NCI-H748 (cell line): ENCODE measurements around the gene ERBB4.
A peak's percentile ranks its signal among the peaks of the same experiment; 100 is the strongest.

Experiments
- DNase-seq: peaks from one replicate; lab custom pipeline; 2025; ENCODE audit not compliant: unreplicated experiment; lab: John Stamatoyannopoulos, UW

The ERBB4 gene

DNA sequence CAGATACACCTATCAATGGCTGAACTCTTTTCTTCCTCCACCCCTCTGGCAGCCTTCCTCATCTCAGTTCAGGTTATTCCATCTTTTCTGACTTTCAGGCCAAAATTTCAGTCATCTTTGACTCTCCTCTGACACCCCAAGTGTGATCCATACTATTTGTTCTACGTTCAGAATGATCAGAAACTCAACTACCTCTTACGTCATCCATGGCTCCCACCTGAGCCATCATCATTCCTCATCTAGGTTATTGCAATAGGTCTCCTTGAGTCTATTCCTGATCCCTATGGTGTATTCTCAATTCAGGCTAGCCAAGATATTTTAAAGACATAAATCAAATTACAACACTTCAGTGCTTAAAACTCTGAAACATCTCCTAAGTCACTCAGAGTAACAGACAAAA lies 589.7 kb downstream of the ERBB4 start:
- DNase-seq, result no peak

- no peak for DNase-seq
These were observed 591.6 kb downstream of the ERBB4 start for GRCh38 chr2:211946960-211947359.

DNA sequence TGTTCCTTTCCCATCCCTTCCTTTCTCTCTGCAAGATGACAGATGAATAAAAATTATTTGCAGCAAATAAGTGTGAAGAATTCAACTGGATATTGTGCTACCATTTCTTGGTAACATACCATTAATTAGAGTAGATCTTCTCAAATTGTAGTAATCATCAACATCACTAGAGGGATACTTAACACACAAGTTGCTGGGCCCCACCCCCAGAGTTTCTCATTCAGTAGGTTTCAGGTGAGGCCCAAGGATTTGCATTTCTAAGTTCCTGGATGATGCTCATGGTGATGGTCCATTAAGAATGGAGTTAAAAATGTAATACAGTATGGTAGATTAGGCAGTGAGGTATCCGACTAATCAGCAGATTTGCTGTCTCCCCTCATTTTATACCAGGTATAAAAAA lies 594.0 kb downstream of the ERBB4 start:
- DNase-seq, result no peak

DNA sequence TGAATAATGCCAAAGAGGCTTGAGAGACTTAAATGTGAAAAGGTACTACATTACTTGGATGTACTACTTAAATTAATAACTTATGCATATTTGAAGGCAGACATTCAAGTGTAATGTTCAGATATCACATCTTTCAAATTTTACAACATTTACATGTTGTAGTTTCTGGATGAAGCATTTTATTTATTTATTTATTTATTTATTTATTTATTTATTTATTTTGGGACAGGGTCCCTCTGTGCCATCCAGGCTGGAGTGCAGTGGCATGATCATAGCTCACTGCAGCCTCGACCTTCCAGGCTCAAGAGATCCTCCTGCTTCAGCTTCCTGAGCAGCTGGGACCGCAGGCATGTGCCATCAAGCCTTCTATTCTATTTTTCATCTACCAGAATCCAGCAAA lies 596.4 kb downstream of the ERBB4 start:
- no peak for DNase-seq

GRCh38 chr2:211941216-211941747 lies 597.3 kb downstream of the ERBB4 start:
- DNase-seq, result no peak

DNA sequence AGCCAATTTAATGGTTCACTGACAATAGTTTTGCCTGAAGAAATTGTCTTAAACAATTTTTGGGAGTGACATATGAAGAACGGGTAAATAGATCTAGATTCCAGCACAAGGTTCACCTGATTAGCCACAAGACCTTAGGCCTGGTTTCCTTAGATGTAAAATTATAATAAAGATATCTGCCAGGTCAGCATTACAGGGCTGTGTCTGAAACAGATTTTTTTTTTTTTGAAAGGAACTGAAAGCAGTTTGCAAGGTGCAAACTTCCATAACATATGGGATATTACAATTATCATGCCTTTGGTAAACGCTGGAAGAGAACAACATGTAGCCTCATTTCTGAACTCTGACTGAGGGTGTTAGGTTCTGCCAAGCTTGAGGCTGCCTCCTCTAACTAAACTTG lies 599.4 kb downstream of the ERBB4 start:
- no peak for DNase-seq

GRCh38 chr2:211934811-211935210 lies 603.8 kb downstream of the ERBB4 start:
- DNase-seq, result no peak

DNA sequence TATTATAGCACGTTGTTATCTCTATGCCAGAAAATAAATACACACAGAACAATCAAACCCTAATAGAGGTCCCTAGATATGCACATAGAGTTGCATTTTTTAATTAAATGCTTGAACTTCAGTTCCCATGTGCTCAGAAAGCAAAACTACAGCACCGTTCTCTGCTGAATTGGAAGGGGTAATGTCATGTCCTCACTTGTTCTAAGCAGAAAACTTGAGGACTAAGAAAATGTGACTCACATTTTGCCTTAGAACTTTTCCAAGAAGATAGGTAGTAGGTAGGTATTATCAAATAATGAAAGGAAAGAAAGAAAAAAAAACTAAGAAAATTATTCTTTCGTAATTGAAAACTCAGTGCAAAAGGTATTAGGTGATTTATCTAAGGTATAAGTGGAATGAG lies 607.3 kb downstream of the ERBB4 start:
- DNase-seq, result no peak

GRCh38 chr2:211930331-211930730 lies 608.3 kb downstream of the ERBB4 start:
- DNase-seq, result peak; percentile 88

DNA sequence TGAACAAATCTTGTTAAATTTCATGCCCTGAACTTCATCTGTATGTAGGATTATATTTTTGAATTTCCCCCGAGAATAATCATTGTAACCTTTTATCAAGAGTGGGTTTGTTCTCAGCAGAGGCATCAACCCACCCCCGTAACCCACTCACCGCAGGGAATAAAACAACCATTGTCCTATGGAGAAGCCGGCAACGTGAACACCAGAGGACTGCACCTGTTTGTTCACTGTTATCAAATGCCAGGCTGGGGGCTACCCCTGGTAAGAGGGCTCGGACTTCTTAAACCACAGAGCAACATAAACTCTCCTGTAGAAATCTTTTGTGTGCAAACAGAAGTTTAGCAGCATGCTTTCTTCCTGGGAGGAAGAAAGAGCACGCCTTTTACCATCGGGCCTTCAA lies 610.4 kb downstream of the ERBB4 start:
- DNase-seq, result peak; percentile 87

- no peak for DNase-seq
These were observed 615.6 kb downstream of the ERBB4 start for GRCh38 chr2:211923019-211923418.

DNA sequence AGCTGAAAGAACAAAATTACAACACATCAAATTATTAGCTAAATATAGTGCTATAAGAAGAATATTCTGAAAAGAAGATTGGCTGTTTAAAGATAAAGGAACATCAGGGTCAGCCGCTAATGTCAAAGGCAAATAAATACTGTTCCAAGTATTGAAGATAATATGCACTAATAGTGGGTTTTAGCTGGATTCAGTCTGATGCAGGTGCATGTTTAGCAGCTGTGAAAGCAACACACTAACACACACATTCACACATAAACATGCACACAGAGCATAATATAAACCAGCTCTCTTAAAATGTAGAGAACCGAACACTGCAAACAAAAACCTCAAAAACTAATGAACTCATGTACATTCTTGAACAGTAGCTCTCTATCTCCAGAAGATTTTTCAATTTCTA lies 634.6 kb downstream of the ERBB4 start:
- peak; percentile 80 for DNase-seq

- DNase-seq, result peak; percentile 86
These were observed 637.3 kb downstream of the ERBB4 start for GRCh38 chr2:211901226-211901846.

DNA sequence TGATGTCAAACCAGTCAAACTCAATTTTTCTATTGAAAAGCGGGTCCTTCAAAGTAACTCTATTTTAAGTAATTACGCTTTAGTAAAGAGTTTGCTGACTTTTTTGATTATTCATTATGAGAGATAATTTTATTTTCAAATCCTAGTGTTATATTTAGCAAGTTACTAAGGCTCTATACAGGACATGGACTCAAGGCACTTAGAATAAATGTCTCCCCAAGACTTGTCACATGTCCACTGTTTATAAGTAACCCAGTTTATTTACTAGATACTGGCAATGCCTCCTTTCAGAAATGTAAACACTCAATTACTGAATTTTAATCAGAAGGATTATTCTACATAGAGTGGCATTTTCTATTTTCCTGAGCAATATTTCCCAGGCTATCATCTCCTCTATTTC lies 638.1 kb downstream of the ERBB4 start:
- no peak for DNase-seq

- DNase-seq, result peak; percentile 83
These were observed 638.6 kb downstream of the ERBB4 start for GRCh38 chr2:211900000-211900399.

GRCh38 chr2:211898702-211899101 lies 639.9 kb downstream of the ERBB4 start:
- no peak for DNase-seq

DNA sequence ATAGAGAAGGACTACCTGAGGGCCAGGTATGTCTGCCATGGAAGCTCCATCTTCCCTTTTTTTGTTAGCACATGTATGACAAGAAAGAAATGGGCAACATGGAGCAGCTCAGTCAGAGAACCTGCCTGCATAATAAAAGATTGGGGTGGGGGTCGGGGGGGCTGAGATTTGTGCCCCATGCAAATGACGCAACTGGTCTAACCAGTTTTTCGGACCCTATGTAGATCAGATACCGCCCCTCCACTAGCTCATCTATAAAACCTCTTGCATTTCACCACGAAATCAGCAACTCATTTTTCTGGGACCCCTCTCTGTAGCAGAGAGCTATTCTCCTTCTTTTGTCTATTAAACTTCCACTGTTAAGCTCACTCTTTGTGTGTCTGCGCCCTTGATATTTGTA lies 657.2 kb downstream of the ERBB4 start:
- peak; percentile 57 for DNase-seq

DNA sequence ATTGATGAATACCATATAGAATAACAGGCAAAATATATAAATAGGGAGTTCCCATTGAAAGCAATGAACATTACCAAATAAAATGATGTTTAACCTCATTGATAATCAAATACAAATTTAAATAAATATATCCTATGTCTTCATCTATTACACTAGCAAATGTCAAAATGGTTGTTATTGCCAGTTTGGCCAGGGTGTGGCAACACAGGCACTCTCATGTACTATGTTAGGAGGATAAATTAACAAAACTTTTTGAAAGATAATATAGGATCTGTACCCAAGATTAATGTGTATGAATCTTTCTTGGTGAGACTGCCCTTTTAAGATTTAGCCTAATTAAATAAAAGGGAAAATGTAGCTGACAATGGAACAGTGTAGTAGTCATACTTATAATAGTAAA lies 659.3 kb downstream of the ERBB4 start:
- peak; percentile 41 for DNase-seq

GRCh38 chr2:211877061-211877460 lies 661.5 kb downstream of the ERBB4 start:
- no peak for DNase-seq

- DNase-seq, result no peak
These were observed 663.1 kb downstream of the ERBB4 start for GRCh38 chr2:211875488-211875887.

DNA sequence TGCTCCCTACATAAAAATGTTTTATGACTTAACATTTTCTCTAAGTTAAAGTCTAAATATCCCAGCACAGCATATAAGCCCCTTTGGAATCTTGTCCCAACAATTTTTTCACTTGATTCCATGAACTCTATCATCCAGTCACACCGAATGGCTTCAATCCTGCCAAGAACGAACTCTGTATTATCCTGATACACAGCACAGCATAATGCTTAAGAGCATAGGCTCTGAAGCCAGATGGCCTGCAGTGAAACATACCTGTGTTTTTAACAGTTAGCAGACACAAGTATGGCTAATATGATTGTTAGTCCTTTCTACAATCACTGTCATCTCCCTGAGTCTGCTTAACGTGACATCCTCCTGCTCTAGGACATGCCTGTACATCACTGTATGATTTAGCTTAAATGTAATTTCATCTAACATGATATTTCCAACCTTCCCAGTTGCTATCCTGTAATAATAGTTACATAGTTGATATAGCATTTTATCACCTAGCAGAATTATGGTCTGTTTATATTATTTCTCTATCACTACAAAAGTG lies 669.5 kb downstream of the ERBB4 start:
- no peak for DNase-seq

DNA sequence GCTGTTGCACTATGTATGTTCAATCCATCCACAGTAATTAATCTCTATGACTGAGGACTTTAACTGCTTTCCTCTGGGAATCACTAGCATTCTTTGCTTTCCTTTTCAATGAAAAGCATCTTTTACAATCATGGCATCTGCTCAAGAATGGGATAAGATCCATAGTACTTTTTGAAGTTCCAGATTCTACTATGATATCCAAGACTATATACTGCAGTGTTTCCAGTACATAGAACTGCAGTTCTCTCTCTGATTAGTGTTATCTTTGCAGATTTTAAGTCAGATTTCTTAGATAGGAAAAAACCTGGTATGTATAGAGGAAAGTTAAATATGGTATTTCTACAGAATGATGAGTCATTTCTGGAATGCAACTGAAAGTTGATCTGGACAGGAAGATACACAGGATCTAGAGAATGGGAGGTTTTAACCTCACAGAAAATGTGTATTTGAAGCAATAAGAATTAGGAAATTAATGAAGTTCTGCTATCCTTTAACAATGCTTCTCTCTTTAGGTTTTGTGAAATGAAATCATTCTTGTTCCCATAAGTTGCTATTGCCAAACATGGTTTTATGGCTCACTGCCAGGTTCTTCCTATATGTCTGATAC lies 670.7 kb downstream of the ERBB4 start:
- DNase-seq, result no peak

- no peak for DNase-seq
These were observed 674.3 kb downstream of the ERBB4 start for GRCh38 chr2:211864328-211864727.
